ENCODE data around the gene NAAA.

NAAA gene

GRCh38 chr4:75908555-75908954 is 32.3 kb downstream of the NAAA start:
- ChIA-PET CTCF (interaction anchor here (0.7 to 1.3 kb wide), 6 partner anchors 9 to 16 kb away, joined by 3 read pairs; no protein-coding TSS in a partner anchor), POLR2A (interaction anchor here (0.6 kb wide), 1 partner anchor 103 kb away, joined by 4 read pairs; no protein-coding TSS in a partner anchor)
- 80% methylated on average over 3 of the region's 3 CpGs for WGBS (ENCODE audit: insufficient coverage)
- Histone ChIP-seq H3K27ac (ENCODE audit: insufficient read depth in 1 of 2, low read depth in 1 of 2, low read length in 2 of 2, poor library complexity in 1 of 2, severe bottlenecking in 2 of 2) (no peak overlapping the region), H3K27me3 (replicated peaks in 2 of 5; ENCODE audit: control insufficient read depth in 4 of 5, insufficient read depth in 5 of 5, low read length in 4 of 5) (no peaks in the 10 kb centered on the region), H3K9me3 (ENCODE audit: control extremely low read depth in 1 of 5, control insufficient read depth in 4 of 5, insufficient read depth in 2 of 5, low read depth in 1 of 5, low read length in 4 of 5) (peaks cover 0 to 5% (median 3%) of the 10 kb centered on the region in 5 experiments), H3K4me1 (ENCODE audit: control extremely low read depth in 1 of 4, control insufficient read depth in 4 of 4, insufficient read depth in 4 of 4, low read length in 3 of 4) (peaks cover 0 to 4% (median 0%) of the 10 kb centered on the region in 4 experiments), H3K36me3 (ENCODE audit: control insufficient read depth in 4 of 4, insufficient read depth in 4 of 4, low read length in 3 of 4) (no peaks in the 10 kb centered on the region), H3K4me3 (ENCODE audit: control insufficient read depth in 1 of 7, extremely low read depth in 1 of 7, insufficient read depth in 4 of 7, low read depth in 2 of 7, low read length in 6 of 7) (no peak overlapping the region)
- DNase-seq = peak in 1 of 3 donors; percentile 14

DNA sequence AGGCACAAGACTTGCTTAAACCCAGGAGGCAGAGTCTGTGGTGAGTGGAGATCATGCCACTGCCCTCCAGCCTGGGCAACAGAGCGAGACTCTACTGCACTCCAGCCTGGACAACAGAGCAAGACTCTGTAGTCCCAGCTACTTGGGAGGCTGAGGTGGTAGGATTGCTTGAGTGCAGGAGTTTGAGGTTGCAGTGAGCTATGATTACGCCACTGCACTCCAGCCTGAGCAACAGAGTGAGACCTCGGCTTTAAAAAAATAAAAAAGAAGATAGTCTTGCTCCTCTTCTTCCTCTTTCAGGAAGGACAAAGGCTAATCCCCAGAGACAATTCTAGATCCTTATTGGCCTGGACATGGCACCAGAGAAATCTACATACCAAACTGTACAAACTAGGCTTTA is 32.8 kb downstream of the NAAA start:
- Histone ChIP-seq H3K27ac (ENCODE audit: insufficient read depth in 1 of 2, low read depth in 1 of 2, low read length in 2 of 2, poor library complexity in 1 of 2, severe bottlenecking in 2 of 2) (no peak overlapping the region), H3K9me3 (ENCODE audit: control extremely low read depth in 1 of 5, control insufficient read depth in 4 of 5, insufficient read depth in 2 of 5, low read depth in 1 of 5, low read length in 4 of 5) (peaks cover 0 to 5% (median 3%) of the 10 kb centered on the region in 5 experiments), H3K4me3 (ENCODE audit: control insufficient read depth in 1 of 7, extremely low read depth in 1 of 7, insufficient read depth in 4 of 7, low read depth in 2 of 7, low read length in 6 of 7) (no peak overlapping the region), H3K4me1 (ENCODE audit: control extremely low read depth in 1 of 4, control insufficient read depth in 4 of 4, insufficient read depth in 4 of 4, low read length in 3 of 4) (peaks cover 0 to 4% (median 0%) of the 10 kb centered on the region in 4 experiments), H3K36me3 (ENCODE audit: control insufficient read depth in 4 of 4, insufficient read depth in 4 of 4, low read length in 3 of 4) (no peaks in the 10 kb centered on the region), H3K27me3 (replicated peaks in 2 of 5; ENCODE audit: control insufficient read depth in 4 of 5, insufficient read depth in 5 of 5, low read length in 4 of 5) (no peaks in the 10 kb centered on the region)
- 97% methylated on average over 3 of the region's 3 CpGs for WGBS (ENCODE audit: insufficient coverage)
- CTCF ChIA-PET = interaction anchor here (0.6 to 1.3 kb wide), 4 partner anchors 9 to 293 kb away, joined by 3 to 4 read pairs (median 3); no protein-coding TSS in a partner anchor
- no peak for DNase-seq
- POLR2A ChIA-PET = interaction anchor here (0.6 kb wide), 1 partner anchor 1581 kb away, joined by 3 read pairs; no protein-coding TSS in a partner anchor

DNA sequence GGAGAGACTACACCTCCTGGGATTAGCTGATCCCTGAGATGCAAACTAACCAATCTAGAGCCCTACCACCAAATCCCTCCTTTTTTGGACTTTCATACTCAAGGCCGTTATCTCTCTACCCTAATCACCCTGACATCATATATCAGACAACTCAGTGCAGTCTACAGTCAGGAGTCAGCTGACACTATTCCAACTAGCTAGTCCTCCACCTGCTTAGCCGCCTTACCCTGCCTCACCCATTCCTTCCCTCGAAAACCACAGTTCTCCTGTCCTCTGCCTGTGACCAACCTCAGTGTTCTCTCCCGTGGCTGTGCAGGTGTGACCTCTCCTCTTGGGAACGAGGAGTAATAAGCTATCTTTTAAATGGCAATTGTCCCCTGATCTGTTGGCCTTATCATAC is 36.7 kb downstream of the NAAA start:
- ChIA-PET POLR2A (no interaction called here), CTCF (interaction anchor here (0.8 to 2.0 kb wide), 3 partner anchors 9 to 16 kb away, joined by 3 to 15 read pairs (median 3); no protein-coding TSS in a partner anchor)
- H3K4me1 ChIP-seq (ENCODE audit: control extremely low read depth in 1 of 4, control insufficient read depth in 4 of 4, insufficient read depth in 4 of 4, low read length in 3 of 4) = peaks cover 2 to 13% (median 8%) of the 10 kb centered on the region in 4 experiments
- no peaks in the 10 kb centered on the region for H3K27me3 ChIP-seq (replicated peaks in 2 of 5; ENCODE audit: control insufficient read depth in 4 of 5, insufficient read depth in 5 of 5, low read length in 4 of 5)
- no peak overlapping the region for H3K27ac ChIP-seq (ENCODE audit: insufficient read depth in 1 of 2, low read depth in 1 of 2, low read length in 2 of 2, poor library complexity in 1 of 2, severe bottlenecking in 2 of 2)
- H3K36me3 ChIP-seq (ENCODE audit: control insufficient read depth in 4 of 4, insufficient read depth in 4 of 4, low read length in 3 of 4) = no peaks in the 10 kb centered on the region
- no peaks in the 10 kb centered on the region for H3K9me3 ChIP-seq (ENCODE audit: control extremely low read depth in 1 of 5, control insufficient read depth in 4 of 5, insufficient read depth in 2 of 5, low read depth in 1 of 5, low read length in 4 of 5)
- no peak overlapping the region for H3K4me3 ChIP-seq (ENCODE audit: control insufficient read depth in 1 of 7, extremely low read depth in 1 of 7, insufficient read depth in 4 of 7, low read depth in 2 of 7, low read length in 6 of 7)
- no peak for DNase-seq
- WGBS (ENCODE audit: insufficient coverage) = 92% methylated on average over 3 of the region's 5 CpGs

- no peaks in the 10 kb centered on the region for H3K9me3 ChIP-seq (ENCODE audit: control extremely low read depth in 1 of 5, control insufficient read depth in 4 of 5, insufficient read depth in 2 of 5, low read depth in 1 of 5, low read length in 4 of 5)
- DNase-seq = no peak
- no peaks in the 10 kb centered on the region for H3K27me3 ChIP-seq (replicated peaks in 2 of 5; ENCODE audit: control insufficient read depth in 4 of 5, insufficient read depth in 5 of 5, low read length in 4 of 5)
- H3K27ac ChIP-seq (ENCODE audit: insufficient read depth in 1 of 2, low read depth in 1 of 2, low read length in 2 of 2, poor library complexity in 1 of 2, severe bottlenecking in 2 of 2) = no peak within 1 kb of the TSS
- H3K36me3 ChIP-seq (ENCODE audit: control insufficient read depth in 4 of 4, insufficient read depth in 4 of 4, low read length in 3 of 4) = no peaks in the 10 kb centered on the region
- WGBS (ENCODE audit: insufficient coverage) = 69% methylated on average over 2 of the region's 5 CpGs
- ChIA-PET POLR2A (no interaction called here), CTCF (interaction anchor here (1.5 kb wide), 1 partner anchor 15 kb away, joined by 5 read pairs; no protein-coding TSS in a partner anchor)
- peak within 1 kb of the TSS in 2 of 7 experiments; percentile 25 to 26 for H3K4me3 ChIP-seq (ENCODE audit: control insufficient read depth in 1 of 7, extremely low read depth in 1 of 7, insufficient read depth in 4 of 7, low read depth in 2 of 7, low read length in 6 of 7)
- peaks cover 2 to 10% (median 8%) of the 10 kb centered on the region in 4 experiments for H3K4me1 ChIP-seq (ENCODE audit: control extremely low read depth in 1 of 4, control insufficient read depth in 4 of 4, insufficient read depth in 4 of 4, low read length in 3 of 4)
Measured at GRCh38 chr4:75902352-75902751, 38.5 kb downstream of the NAAA start, which contains the start of gene PPEF2. TSS of gene PPEF2 (minus strand) at chr4:75902452. CDS start at chr4:75896325, 6,127 bp downstream.

GRCh38 chr4:75898536-75898935 is 42.3 kb downstream of the NAAA start:
- DNase-seq = no peak
- Histone ChIP-seq H3K4me1 (ENCODE audit: control extremely low read depth in 1 of 4, control insufficient read depth in 4 of 4, insufficient read depth in 4 of 4, low read length in 3 of 4) (peaks cover 2 to 10% (median 8%) of the 10 kb centered on the region in 4 experiments), H3K27me3 (replicated peaks in 2 of 5; ENCODE audit: control insufficient read depth in 4 of 5, insufficient read depth in 5 of 5, low read length in 4 of 5) (no peaks in the 10 kb centered on the region), H3K9me3 (ENCODE audit: control extremely low read depth in 1 of 5, control insufficient read depth in 4 of 5, insufficient read depth in 2 of 5, low read depth in 1 of 5, low read length in 4 of 5) (no peaks in the 10 kb centered on the region), H3K36me3 (ENCODE audit: control insufficient read depth in 4 of 4, insufficient read depth in 4 of 4, low read length in 3 of 4) (no peaks in the 10 kb centered on the region), H3K27ac (ENCODE audit: insufficient read depth in 1 of 2, low read depth in 1 of 2, low read length in 2 of 2, poor library complexity in 1 of 2, severe bottlenecking in 2 of 2) (no peak overlapping the region), H3K4me3 (ENCODE audit: control insufficient read depth in 1 of 7, extremely low read depth in 1 of 7, insufficient read depth in 4 of 7, low read depth in 2 of 7, low read length in 6 of 7) (no peak overlapping the region)
- POLR2A ChIA-PET = no interaction called here
- CTCF ChIA-PET = interaction anchor here (0.8 to 1.9 kb wide), 2 partner anchors 17 to 48 kb away, joined by 4 read pairs; no protein-coding TSS in a partner anchor

DNA sequence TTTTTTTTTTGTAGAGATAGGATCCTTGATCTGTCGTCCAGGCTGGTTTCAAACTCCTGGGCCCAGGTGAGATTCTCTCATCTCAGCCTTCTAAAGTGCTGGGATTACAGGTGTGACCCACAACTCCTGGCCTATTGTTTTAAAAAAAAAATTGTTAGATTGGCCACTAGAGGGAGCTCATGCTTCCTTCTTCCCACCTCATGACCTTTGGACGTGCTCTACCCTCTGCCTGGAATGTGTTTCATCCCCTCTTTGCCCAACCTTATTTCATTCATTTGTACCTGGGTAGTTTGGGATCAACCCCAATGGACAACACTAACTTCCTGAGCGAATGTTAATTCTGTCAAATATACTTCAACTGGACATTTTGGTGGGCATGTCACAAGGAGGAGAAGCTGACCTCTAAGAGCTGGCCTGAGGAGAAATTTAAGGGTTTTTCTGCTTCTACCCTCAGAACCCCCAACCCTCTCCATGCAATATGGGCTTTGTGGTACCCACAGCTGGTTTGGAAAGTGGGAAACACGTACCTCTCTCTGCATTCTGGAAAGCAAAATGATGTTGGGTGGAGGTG is 45.0 kb downstream of the NAAA start:
- 38% methylated on average over 3 of the region's 4 CpGs for WGBS (ENCODE audit: insufficient coverage)
- POLR2A ChIA-PET = interaction anchor here (0.6 kb wide), 1 partner anchor 248 kb away, joined by 3 read pairs; no protein-coding TSS in a partner anchor
- CTCF ChIA-PET = interaction anchor here (0.6 to 3.5 kb wide), 14 partner anchors 8 to 167 kb away, joined by 3 to 23 read pairs (median 4); partner anchors contain the start of gene NAAA
- no peak overlapping the region for H3K27ac ChIP-seq (ENCODE audit: insufficient read depth in 1 of 2, low read depth in 1 of 2, low read length in 2 of 2, poor library complexity in 1 of 2, severe bottlenecking in 2 of 2)
- H3K9me3 ChIP-seq (ENCODE audit: control extremely low read depth in 1 of 5, control insufficient read depth in 4 of 5, insufficient read depth in 2 of 5, low read depth in 1 of 5, low read length in 4 of 5) = no peaks in the 10 kb centered on the region
- peak; percentile 47 to 64 (median 52) for DNase-seq
- no peaks in the 10 kb centered on the region for H3K4me1 ChIP-seq (ENCODE audit: control extremely low read depth in 1 of 4, control insufficient read depth in 4 of 4, insufficient read depth in 4 of 4, low read length in 3 of 4)
- H3K36me3 ChIP-seq (ENCODE audit: control insufficient read depth in 4 of 4, insufficient read depth in 4 of 4, low read length in 3 of 4) = no peaks in the 10 kb centered on the region
- no peaks in the 10 kb centered on the region for H3K27me3 ChIP-seq (replicated peaks in 2 of 5; ENCODE audit: control insufficient read depth in 4 of 5, insufficient read depth in 5 of 5, low read length in 4 of 5)
- H3K4me3 ChIP-seq (ENCODE audit: control insufficient read depth in 1 of 7, extremely low read depth in 1 of 7, insufficient read depth in 4 of 7, low read depth in 2 of 7, low read length in 6 of 7) = no peak overlapping the region

DNA sequence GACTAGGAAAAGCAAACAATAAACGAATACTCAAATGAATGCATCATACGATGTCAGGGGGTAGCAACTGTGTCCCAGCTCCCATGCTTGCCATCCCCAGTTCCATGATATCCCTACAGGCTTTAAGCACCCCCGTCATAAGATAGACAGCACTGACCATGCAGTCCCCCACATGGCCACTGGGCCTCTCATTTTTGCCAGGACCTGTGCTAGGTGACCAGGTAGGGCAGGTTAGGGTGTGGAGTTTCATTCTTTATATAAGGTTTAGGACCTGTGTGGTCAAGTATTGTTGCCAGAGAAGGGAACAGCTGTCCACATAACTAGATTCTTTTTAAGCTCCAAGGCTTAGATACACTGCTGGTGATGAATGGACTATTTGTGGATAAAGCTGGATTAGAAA is 48.3 kb downstream of the NAAA start:
- 89% methylated on average over 2 of the region's 3 CpGs for WGBS (ENCODE audit: insufficient coverage)

More for the DNA sequence above, 48.3 kb downstream of the NAAA start:
- ChIA-PET POLR2A (no interaction called here), CTCF (interaction anchor here (0.6 to 1.5 kb wide), 3 partner anchors 11 to 93 kb away, joined by 3 read pairs; no protein-coding TSS in a partner anchor)
- Histone ChIP-seq H3K27me3 (replicated peaks in 2 of 5; ENCODE audit: control insufficient read depth in 4 of 5, insufficient read depth in 5 of 5, low read length in 4 of 5) (no peaks in the 10 kb centered on the region), H3K4me1 (ENCODE audit: control extremely low read depth in 1 of 4, control insufficient read depth in 4 of 4, insufficient read depth in 4 of 4, low read length in 3 of 4) (no peaks in the 10 kb centered on the region), H3K27ac (ENCODE audit: insufficient read depth in 1 of 2, low read depth in 1 of 2, low read length in 2 of 2, poor library complexity in 1 of 2, severe bottlenecking in 2 of 2) (no peak overlapping the region), H3K9me3 (ENCODE audit: control extremely low read depth in 1 of 5, control insufficient read depth in 4 of 5, insufficient read depth in 2 of 5, low read depth in 1 of 5, low read length in 4 of 5) (no peaks in the 10 kb centered on the region), H3K4me3 (ENCODE audit: control insufficient read depth in 1 of 7, extremely low read depth in 1 of 7, insufficient read depth in 4 of 7, low read depth in 2 of 7, low read length in 6 of 7) (no peak overlapping the region), H3K36me3 (ENCODE audit: control insufficient read depth in 4 of 4, insufficient read depth in 4 of 4, low read length in 3 of 4) (no peaks in the 10 kb centered on the region)
- no peak for DNase-seq
